Calu3 (cell line): Measurements from ENCODE around the gene KLF15. TPM values are rescaled to one million over a fixed set of nuclear protein-coding genes. Genes with fewer than 3 reads are reported as not detected.

Experiments
- BruUV-seq: library from RNA; stranded (reverse); fragments of 400-500 nt; replicated peaks from 2 replicates; lab custom pipeline; 2021; lab: Mats Ljungman, UMichigan
- CTCF ChIA-PET: fragments of 300-600 bp; sonication (Branson Sonifier 250); formaldehyde crosslinking; loops from one replicate; lab custom pipeline; 2022; ENCODE audit warnings: antibody characterized with exemption; lab: Charles Lee
- DNase-seq: peaks from one replicate; pipeline ENCODE4 v3.0.0; 2022
- H3K27ac Mint-ChIP-seq: one replicate; pipeline ENCODE4 v1.8.0; 2022; ENCODE audit warnings: mixed read lengths; ENCODE audit not compliant: unreplicated experiment
- H3K27me3 Mint-ChIP-seq: one replicate; pipeline ENCODE4 v1.8.0; 2022; ENCODE audit warnings: mixed read lengths; ENCODE audit not compliant: unreplicated experiment
- H3K36me3 Mint-ChIP-seq: one replicate; pipeline ENCODE4 v1.8.0; 2022; ENCODE audit warnings: mild to moderate bottlenecking, moderate library complexity, mixed read lengths; ENCODE audit not compliant: insufficient read depth, unreplicated experiment
- H3K4me1 Mint-ChIP-seq: one replicate; pipeline ENCODE4 v1.8.0; 2022; ENCODE audit warnings: mild to moderate bottlenecking, low read depth, mixed read lengths; ENCODE audit not compliant: unreplicated experiment
- H3K4me3 Mint-ChIP-seq: one replicate; pipeline ENCODE4 v1.8.0; 2022; ENCODE audit warnings: mild to moderate bottlenecking, low read depth, moderate library complexity, mixed read lengths; ENCODE audit not compliant: unreplicated experiment
- H3K9me3 Mint-ChIP-seq: one replicate; pipeline ENCODE4 v1.8.0; 2022; ENCODE audit warnings: low read depth, mixed read lengths; ENCODE audit not compliant: unreplicated experiment
- CTCF ChIP-seq: fragments of 200-600 bp; IDR thresholded peaks from one replicate; pipeline ENCODE4 v1.8.0; 2022; ENCODE audit warnings: antibody characterized with exemption; ENCODE audit not compliant: unreplicated experiment
- intact Hi-C: fragments of 100-400 bp; cut with micrococcal nuclease; formaldehyde crosslinking; loops from one replicate; pipeline ENCODE4 v1.10.0; 2022; ENCODE audit not compliant: unreplicated experiment
- total RNA-seq: library from RNA; stranded (reverse); gene quantifications from 2 replicates; pipeline ENCODE4 v1.2.3, GENCODE V29; 2022

KLF15 gene
- total RNA-seq, 1 experiment from 2014 or later = 8.2 TPM

- Mint-ChIP-seq H3K9me3 (no peaks in the 10 kb centered on the region), H3K27me3 (peaks cover 16% of the 10 kb centered on the region), H3K36me3 (no peaks in the 10 kb centered on the region), H3K4me3 (no peak overlapping the region), H3K4me1 (no peaks in the 10 kb centered on the region), H3K27ac (no peak overlapping the region)
- no peak for DNase-seq
- BruUV-seq = no TSS peak
- TF ChIP-seq CTCF = no peak
- CTCF ChIA-PET = no interaction called here
- intact Hi-C loops = no loop called here
Observed at GRCh38 chr3:126309861-126310655, 47.1 kb downstream of the KLF15 start.

- peaks cover 3% of the 10 kb centered on the region for H3K9me3 Mint-ChIP-seq
- no peaks in the 10 kb centered on the region for H3K36me3 Mint-ChIP-seq
- intact Hi-C loops = no loop called here
- H3K4me1 Mint-ChIP-seq = no peaks in the 10 kb centered on the region
- no peak overlapping the region for H3K27ac Mint-ChIP-seq
- CTCF ChIA-PET = interaction anchor here (1.0 kb wide), 1 partner anchor 13 kb away, joined by 3 read pairs; no protein-coding TSS in a partner anchor
- DNase-seq = no peak
- no peak overlapping the region for H3K4me3 Mint-ChIP-seq
- TF ChIP-seq CTCF = no peak
- peaks cover 21% of the 10 kb centered on the region for H3K27me3 Mint-ChIP-seq
- BruUV-seq = no TSS peak
Observed at GRCh38 chr3:126309165-126309564, 48.0 kb downstream of the KLF15 start.

GRCh38 chr3:126308394-126309125 lies 48.6 kb downstream of the KLF15 start:
- Mint-ChIP-seq H3K27ac (no peak overlapping the region), H3K4me1 (no peaks in the 10 kb centered on the region), H3K36me3 (no peaks in the 10 kb centered on the region), H3K4me3 (no peak overlapping the region), H3K27me3 (peaks cover 27% of the 10 kb centered on the region), H3K9me3 (peaks cover 6% of the 10 kb centered on the region)
- CTCF ChIA-PET = interaction anchor here (1.0 kb wide), 1 partner anchor 14 kb away, joined by 3 read pairs; no protein-coding TSS in a partner anchor
- intact Hi-C loops = no loop called here
- no peak for TF ChIP-seq CTCF
- no peak for DNase-seq
- no TSS peak for BruUV-seq

GRCh38 chr3:126307591-126308393 lies 49.4 kb downstream of the KLF15 start:
- H3K4me3 Mint-ChIP-seq = no peak overlapping the region
- no peak for TF ChIP-seq CTCF
- no peak for DNase-seq
- intact Hi-C loops = no loop called here
- peaks cover 9% of the 10 kb centered on the region for H3K9me3 Mint-ChIP-seq
- no peaks in the 10 kb centered on the region for H3K36me3 Mint-ChIP-seq
- BruUV-seq = no TSS peak
- peaks cover 32% of the 10 kb centered on the region for H3K27me3 Mint-ChIP-seq
- CTCF ChIA-PET = interaction anchor here (1.0 kb wide), 1 partner anchor 15 kb away, joined by 3 read pairs; no protein-coding TSS in a partner anchor
- H3K27ac Mint-ChIP-seq = no peak overlapping the region
- no peaks in the 10 kb centered on the region for H3K4me1 Mint-ChIP-seq
